Inflammatory macrophage treated with lipopolysaccharide for 4 hours (primary cell): ENCODE data around the gene SH3YL1.

Experiments used
- DNase-seq: peaks from one replicate; pipeline ENCODE4 v3.0.0-alpha.2; 2020

Gene SH3YL1

DNA sequence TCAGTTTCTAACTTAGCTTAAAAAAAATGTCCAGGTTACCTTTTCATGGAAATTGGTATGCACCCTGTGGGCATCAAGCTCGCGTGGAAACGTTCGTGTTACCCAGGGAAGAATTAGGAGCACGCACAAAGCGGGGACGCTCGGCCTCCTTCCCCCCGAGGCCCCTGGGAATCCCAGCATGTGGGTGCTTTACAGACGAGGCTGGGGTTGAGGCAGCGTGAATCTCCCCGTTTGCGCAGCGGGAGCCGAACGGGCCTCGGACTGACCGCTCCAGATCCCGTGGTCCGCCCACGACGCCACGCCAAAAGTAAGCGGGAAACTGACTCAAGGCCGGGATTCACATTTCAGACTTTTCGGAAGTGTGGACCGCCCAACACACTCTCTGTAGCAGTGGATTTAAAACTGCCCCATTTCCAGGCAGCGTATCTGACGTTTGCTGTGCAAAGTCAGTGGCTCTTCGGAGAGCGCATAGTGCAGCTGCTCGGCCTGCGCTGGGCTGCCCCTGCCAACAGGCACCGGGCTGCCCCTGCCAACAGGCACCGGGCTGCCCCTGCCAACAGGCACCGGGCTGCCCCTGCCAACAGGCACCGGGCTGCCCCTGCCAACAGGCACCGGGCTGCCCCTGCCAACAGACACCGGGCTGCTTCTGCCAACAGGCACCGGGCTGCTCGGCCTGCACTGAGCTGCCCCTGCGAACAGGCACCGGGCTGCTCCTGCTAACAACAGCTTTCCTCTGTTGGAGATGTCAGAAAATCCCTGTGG is 49.7 kb downstream of the SH3YL1 start:
- DNase-seq: no peak

DNA sequence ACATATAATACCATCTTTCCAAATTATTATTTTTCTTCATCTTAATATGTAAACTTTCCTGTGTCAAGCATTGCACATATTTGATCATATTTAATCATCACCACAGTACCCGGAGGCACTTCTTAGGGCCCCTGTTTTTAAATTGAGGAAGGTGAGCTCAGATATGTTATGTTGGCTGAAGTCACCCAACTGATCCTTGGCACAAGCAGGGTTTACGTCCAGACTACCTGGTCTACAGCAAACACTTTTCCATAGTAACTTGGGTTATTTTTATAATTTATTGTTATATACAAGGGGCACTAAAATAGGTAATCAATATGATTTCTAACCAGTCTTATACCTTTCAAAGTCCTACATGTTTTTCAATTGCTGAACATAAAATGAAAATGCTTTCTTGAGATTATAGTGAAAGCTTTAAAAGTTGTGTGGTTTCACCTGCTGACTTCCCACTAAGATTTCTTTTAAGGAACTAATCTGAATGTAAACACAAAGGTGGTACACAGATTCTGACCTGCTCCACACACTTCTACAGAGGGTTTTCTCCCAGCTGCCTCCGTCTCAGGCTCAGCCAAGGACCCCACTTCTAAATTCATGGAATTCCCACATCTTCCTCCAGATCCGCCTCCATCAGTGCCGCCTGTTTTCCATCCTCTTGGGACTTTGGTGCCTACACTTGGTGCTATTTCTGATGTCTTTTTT is 52.2 kb downstream of the SH3YL1 start:
- DNase-seq: no peak

- no peak for DNase-seq
Measured at GRCh38 chr2:210660-211059, 53.2 kb downstream of the SH3YL1 start.

DNA sequence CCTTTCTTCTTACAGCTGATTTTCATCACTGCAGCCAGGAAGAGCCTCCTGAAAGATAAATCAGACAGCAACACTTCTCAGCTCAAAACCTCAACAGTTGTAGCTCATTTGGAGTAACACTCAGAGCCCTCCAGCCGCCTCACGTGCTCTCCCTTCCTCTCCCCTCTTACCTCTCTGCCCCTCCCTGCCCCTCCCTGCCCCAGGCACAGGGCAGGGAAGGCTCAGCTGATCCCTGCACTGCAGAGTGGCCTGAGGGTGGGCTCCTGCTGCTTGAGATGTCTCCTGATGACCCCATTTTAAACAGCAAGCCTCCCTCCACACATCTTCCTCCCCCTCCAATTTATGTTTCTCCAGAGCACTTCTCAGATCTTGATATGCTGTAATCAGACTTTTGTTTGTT is 54.4 kb downstream of the SH3YL1 start:
- no peak for DNase-seq

GRCh38 chr2:208335-208734 is 55.5 kb downstream of the SH3YL1 start:
- no peak for DNase-seq

GRCh38 chr2:203984-204383 is 59.8 kb downstream of the SH3YL1 start:
- no peak for DNase-seq

- DNase-seq: no peak
Measured at GRCh38 chr2:203401-203800, 60.4 kb downstream of the SH3YL1 start.

- DNase-seq: no peak
Measured at GRCh38 chr2:202945-203344, 60.9 kb downstream of the SH3YL1 start.

DNA sequence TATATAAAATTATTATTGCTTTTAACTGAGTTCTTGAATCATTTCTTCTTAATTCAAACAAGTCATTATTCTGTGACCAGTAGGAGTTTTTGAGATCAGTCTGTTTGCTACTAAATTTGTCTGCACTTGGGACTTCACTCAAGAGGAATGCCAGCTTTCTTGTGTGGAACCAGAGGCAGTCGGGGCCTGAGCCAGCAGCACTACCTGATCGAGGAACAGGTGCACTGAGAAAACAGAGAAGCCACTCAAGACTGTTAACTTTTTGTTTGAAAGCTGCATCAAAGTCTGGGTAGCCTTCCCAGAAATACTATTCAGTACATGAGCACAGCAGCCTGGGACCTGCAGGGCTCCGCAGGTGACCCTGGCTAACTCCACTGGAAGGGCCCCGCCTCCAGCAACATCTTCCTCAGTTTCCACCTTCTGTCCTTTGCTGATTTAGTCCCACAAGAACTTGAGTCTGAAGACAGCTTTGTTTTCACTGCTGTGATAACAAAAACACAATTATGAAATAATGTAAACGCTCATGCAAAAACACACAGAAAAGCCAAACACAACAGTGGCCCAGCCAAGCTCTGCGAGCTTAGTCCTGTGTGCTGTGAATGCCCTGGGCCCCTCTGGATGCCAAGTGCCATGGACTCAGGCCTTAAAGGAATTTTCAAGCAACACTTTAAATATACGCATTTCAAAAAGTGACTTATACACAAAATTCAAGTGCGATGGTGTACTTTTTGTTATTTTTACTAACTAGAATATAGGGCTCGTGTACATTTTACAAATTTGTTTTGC is 62.0 kb downstream of the SH3YL1 start:
- no peak for DNase-seq

GRCh38 chr2:199041-199966 is 64.5 kb downstream of the SH3YL1 start:
- DNase-seq: no peak

- DNase-seq: no peak
Measured at GRCh38 chr2:196406-196805, 67.4 kb downstream of the SH3YL1 start.

DNA sequence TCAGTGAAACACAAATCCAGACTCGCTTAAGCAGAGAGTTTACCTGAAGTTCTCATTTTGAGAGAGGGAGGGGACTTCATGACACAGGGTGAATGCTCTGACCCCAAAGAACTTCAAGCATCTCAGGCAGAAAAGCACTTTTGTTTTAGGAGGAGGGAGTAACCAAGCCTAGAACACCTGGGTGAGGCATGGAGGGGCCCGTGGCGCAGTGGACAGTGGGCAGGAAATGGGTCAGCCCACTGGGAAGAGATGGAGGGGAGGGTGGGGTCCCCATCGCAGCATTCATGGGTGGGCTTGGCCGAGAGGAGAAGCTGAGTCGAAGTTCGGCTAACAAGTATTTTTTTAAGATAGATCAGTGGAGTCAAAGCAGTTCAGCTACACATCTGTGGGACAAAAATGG is 67.9 kb downstream of the SH3YL1 start:
- DNase-seq: no peak

- no peak for DNase-seq
Measured at GRCh38 chr2:193141-193671, 70.6 kb downstream of the SH3YL1 start.

DNA sequence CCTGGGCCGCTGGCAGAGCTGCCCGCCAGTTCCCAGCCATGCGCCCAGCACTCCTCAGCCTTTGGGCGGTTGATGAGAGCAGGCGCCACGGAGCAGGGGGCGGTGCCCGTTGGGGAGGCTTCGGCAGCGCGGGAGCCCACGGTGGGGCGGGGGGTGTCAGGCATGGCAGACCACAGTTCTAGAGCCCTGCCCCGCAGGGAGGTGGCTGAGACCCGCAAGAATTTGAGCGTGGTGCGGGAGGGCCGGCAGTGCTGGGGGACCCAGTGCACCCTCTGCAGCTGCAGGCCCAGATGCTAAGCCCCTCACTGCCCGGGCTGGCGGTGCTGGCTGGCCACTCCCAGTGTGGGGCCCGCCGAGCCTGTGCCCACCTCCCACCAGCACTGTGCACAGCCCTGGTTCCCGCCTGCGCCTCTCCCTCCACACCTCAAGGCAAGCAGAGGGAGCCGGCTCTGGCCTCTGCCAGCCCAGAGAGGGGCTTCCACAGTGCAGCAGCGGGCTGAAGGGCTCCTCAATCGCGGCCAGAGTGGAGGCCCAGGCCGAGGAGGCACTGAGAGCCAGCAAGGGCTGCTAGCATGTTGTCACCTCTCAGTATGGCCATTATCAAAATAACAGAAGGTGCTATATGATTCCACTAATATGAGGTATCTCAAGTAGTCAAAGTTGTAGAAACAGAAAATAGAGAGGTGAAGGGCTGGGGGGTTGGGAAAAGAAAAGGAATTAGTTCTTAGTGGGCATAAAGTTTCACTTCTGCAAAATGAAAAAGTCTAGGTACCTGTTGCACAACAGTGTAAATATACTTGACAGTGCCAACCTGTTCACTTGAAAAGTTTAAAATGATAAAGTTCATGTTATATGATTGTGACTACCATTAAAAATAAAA is 72.3 kb downstream of the SH3YL1 start:
- no peak for DNase-seq

DNA sequence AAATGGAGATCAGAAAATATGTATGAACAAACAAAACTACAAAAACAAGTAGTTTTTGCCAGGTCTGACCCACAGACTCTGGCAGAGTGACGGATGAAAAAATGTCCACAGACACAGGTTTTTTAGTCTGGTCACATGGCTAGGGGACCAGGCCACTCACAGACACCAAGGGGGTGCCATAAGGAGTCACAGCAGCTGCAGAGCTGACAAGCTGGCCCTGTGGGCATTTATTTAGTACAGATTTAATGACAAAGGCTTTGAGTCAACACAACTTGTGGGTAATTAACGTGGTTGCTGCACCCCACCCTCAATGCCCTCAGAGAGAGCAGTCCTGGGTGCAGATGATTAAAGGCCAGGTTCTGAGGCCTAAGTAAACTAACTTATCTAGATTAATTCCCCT is 76.0 kb downstream of the SH3YL1 start:
- DNase-seq: no peak

DNA sequence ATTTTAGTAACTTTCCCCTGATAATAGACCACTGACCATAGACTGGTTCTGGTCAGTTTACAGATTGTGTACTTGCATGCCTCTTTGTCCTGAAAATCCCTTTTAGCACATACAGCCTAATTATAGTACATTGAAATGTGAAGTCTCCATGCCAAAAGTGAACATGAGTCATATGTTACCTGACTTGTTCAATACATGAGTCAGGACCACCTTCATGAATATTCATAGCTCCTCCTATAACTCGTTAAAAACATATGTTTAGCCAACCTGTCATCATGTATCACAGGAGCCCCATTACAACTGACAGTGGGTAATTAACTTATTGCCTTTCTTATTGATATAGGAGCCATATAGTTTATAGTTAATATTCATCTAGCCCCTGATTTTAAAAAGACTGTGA is 78.6 kb downstream of the SH3YL1 start:
- DNase-seq: no peak

DNA sequence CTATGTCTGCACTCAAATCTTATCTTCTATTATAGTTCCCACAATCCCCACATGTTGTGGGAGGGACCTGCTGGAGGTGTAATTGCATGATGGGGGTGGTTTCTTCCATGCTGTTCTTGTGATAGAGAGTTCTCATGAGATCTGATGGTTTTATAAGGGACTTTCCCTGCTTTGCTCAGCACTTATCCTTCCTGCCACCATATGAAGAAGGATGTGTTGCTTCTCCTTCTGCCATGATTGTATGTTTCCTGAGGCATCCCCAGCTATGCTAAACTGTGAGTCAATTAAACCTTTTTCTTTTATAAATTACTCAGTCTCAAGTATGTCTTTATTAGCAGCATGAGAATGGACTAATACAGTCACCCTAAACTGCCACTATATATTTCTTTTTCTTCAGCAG is 79.1 kb downstream of the SH3YL1 start:
- no peak for DNase-seq

DNA sequence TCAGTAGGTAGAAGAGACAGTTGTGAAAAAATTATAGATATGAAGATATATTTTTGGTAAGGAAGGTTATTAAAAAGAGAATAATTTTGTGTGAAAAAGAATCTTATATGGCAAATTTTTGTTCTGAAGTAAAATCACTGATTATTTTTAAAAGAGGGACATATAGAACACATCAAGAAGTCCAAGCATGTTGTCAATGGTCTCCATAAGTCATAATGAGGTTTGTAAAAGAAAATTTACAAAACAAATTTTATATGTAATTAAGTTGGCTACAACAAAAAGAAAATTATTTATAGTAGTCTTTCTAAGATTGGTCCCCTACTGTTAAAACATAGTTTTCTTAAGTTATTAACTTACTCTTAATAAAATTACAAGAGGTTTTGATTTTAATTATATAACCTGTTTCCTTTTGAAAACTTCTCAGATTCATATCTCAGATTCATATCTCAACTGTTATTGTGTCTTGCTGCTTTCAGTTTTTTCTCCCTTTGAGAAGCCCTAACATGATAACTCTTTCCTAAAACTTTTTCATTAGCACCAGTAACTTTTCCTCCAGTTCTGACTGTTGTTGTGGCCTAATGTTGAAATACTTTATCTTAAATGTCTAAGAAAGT is 81.2 kb downstream of the SH3YL1 start:
- no peak for DNase-seq

- no peak for DNase-seq
Measured at GRCh38 chr2:180311-180710, 83.5 kb downstream of the SH3YL1 start.

DNA sequence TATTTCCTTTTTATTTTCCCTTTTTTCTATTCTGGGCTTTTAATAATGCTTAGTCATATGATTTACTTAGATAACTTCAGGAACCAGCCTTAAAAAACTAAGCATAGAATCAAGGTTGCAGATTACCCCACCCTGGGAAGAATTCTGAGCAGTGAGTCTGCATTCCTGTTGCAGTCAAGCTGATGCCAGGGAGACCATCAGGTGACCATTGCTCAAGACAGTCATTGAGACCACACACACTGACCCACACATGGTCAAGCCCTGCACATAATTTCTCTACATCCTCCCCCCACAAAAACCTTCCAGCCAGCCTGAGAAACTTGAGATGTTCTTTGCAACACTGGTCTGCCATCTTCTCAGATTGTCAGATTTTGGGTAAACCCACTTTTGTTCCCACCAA is 83.9 kb downstream of the SH3YL1 start:
- no peak for DNase-seq

GRCh38 chr2:177733-178132 is 86.1 kb downstream of the SH3YL1 start:
- no peak for DNase-seq
